ENCODE measurements around the gene ELMOD3.
"Not testable (repeated sequence)": the region's sequence is repeated elsewhere in the genome, so short reads cannot be mapped to it uniquely, and the experiment has no call there.

ELMOD3 gene

DNA sequence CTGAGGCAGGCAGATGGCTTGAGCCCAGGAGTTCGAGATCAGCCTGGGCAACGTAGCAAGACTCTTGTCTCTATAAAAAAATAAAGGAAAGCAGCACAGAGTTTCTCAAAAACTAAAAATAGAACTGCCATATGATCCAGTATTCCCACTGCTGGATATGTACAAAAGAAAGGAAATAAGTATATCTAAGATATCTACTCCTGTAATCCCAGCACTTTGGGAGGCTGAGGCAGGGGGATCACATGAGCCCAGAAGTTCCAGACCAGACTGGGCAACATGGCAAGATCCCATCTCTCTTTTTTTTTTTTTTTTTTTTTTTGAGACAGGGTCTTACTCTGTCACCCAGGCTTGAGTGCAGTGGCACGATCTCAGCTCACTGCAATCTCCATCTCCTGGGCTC lies 24.9 kb upstream of the ELMOD3 start:
- not testable (repeated sequence) for DNase-seq

DNA sequence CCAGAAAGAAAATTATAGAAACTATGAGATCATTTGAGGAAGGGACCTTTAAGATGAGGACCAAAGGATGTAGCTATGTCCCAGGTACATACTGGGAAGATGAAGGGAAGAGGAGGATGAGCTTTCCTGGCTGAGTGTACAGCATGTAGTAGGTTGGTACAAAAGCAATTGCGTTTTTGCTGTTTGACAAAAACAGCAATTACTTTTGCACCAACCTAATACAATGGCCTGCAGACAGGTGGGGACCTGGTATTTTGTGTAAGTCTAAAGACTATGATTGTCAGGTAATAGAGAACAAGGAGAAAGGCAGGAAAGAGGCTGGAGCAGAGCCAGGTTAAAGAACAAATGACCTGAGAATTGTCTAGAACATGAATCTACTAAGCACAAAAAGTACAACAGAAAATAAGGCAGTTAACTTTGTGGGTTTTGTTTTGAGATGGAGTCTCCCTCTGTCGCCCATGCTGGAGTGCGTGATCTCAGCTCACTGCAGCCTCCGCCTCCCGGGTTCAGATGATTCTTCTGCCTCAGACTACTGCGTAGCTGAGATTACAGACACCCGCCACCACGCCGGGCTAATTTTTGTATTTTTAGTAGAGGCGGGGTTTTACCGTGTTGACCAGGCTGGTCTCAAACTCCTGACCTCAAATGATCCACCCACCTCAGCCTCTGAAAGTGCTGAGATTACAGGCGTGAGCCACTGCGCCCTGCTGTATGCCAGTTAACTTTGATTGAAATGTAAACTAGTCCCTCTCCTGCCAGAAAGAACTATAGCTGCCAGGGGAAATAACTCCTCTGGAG lies 23.5 kb upstream of the ELMOD3 start:
- DNase-seq: no peak

DNA sequence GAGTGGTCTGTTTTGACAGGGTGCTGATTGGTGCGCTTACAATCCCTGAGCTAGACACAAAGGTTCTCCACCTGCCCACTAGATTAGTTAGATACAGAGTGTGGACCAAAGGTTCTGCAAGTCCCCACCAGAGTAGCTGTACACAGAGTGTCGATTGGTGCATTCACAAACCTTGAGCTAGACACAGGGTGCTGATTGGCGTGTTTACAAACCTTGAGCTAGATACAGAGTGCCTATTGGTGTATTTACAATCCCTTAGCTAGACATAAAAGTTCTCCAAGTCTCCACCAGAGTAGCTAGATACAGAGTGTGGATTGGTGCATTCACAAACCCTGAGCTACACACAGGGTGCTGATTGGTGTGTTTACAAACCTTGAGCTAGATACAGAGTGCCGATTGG lies 20.7 kb upstream of the ELMOD3 start:
- DNase-seq: not testable (repeated sequence)

DNA sequence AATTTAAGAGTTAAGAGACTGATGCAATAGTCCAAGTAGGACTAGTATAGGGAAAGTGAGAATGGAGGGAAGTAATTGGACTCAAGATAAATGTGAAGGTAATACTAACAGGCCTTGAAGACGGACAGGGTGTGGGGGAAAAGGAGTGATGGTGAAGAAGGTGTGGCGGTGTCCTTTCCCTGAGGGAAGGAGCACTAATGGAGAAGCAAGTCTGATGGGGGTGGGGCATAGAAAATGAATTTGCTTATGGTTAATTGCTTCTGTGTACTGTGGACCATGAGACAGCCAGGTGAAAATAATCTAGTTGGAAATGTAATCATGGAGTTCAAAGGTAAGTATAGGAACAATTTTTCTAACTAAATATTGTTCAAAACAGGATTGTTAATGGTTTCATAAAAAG lies 19.6 kb upstream of the ELMOD3 start:
- DNase-seq: no peak

DNA sequence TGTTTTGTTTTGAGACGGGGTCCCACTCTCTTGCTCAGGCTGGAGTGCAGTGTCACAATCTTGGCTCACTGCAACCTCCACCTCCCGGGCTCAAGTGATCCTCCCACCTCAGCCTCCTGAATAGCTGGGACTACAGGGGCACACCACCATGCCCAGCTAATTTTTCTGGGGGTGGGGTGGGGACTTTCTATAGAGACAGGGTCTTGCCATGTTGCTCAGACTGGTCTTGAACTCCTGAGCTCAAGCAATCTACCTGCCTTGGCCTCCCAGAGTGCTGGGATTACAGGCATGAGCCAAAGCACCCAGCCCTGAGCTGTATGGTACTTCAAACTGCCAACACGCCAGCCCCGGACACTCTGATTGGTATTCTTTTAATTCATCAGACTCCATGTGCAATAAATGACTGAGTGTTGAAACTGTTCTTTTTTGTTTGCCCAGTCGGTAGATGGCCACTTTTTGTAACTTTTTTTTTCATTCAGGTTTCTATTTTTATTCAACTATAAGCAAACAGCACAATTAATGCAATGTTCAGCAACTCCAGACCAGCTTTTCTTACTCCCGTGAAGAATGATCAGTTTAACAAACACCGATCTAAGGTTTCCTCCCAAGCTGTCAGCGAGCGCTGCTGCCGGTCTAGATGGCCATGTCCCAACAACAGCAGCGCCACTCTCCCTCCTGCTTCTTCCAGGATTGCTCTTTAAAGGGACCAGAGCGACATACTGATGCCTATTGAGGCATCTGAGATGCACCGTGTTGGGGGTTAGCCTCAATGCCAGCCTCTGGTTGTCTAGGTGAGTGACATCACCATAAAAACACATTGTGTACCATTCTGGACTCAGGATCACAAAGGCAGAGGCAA lies 14.3 kb upstream of the ELMOD3 start:
- DNase-seq: no peak

- no peak for DNase-seq
Measured at GRCh38 chr2:85341269-85342029, 13.1 kb upstream of the ELMOD3 start.

DNA sequence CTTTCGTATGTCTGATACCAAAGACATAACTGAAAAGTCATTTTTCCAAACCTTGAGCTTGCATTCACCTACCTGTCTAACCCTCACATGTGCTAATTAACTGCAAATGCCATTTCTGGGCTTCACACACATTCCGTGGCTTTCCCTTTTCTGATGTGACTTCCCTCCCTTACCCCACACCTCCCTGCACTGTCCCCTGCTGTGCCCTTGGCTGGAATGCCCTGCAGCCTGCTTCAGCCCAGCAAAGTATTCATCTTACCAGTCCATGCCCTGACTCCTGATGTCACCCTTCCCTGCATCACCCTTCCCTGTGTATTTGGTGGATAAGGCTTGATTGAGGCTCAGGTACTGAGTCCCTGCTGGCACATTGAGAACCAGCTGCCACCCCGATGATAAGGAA lies 12.4 kb upstream of the ELMOD3 start:
- no peak for DNase-seq

- not testable (repeated sequence) for DNase-seq
Measured at GRCh38 chr2:85343207-85343895, 11.2 kb upstream of the ELMOD3 start.

GRCh38 chr2:85344356-85344954 lies 10.1 kb upstream of the ELMOD3 start:
- no peak for DNase-seq

GRCh38 chr2:85347599-85347998 lies 7.0 kb upstream of the ELMOD3 start:
- no peak for DNase-seq

- DNase-seq: peak in 1 of 2 donors; percentile 4
Measured at GRCh38 chr2:85353876-85354285, 688 bp upstream of the ELMOD3 start.

DNA sequence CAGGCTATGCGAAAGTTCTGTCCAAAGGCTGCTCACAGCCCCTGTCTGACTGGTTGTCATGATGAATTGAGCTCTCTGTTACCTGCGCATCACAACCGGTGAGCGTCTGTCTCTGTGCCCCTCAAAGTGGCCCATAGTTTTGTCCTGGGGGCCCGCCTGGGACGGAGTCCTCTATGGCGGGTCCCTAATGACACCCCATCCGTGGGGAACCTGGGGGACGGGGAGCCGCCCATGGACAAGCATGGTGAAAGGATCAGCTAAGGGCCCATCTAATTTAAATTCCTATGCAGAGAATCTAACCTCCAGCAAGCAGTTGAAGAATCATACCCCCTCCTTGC lies 473 bp downstream of the ELMOD3 start:
- no peak for DNase-seq

GRCh38 chr2:85355521-85355920 lies 952 bp downstream of the ELMOD3 start:
- DNase-seq: no peak

- no peak for DNase-seq
Measured at GRCh38 chr2:85356186-85356585, 1.6 kb downstream of the ELMOD3 start.

DNA sequence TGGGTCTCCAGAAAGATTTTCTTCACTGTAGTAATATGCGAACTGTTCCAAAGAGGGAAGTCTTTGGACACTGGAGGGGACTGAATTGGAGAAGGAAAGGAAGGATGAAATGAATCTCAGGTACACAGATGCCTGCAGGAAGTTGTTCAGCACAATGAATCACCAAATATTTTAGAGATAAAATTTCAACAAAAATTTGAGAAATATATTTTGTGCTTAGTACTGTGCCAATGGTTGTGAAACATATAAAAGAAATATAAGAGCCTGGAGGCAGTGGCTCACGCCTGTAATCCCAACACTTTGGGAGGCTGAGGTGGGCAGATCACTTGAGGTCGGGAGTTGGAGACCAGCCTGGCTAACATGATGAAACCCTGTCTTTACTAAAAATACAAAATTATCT lies 3.2 kb downstream of the ELMOD3 start:
- DNase-seq: no peak

DNA sequence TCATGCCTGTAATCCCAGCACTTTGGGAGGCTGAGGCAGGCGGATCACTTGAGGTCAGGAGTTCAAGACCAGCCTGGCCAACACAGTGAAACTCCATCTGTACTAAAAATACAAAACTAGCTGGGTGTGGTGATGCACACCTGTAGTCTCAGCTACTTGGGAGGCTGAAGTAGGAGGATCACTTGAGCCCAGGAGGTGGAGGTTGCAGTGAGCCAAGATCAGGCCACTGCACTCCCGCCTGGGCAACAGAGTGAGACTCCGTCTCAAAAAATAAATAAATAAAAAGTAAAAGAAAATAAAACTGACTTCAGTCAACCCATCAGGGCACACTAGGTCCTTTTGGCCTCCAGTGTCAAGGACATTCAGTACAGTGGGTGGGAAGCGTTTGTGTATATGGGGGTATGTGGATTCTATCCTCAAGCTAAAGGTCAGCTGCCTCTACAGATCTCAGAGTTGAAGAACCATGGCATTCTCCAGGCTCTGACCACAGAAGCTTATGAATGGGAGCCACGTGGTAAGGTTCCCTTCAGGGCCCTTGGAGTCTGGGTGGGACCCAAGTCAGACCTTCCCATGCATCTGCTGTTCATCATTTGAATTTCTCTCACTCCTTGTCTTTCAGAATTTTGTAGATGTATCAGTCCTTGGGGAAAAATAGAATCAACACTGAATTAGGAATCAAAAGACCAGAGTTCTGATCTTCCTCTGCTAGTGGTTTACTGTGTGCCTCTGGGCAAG lies 8.3 kb downstream of the ELMOD3 start:
- DNase-seq: not testable (repeated sequence)

GRCh38 chr2:85367180-85367579 lies 12.6 kb downstream of the ELMOD3 start:
- DNase-seq: no peak

GRCh38 chr2:85368921-85369320 lies 14.4 kb downstream of the ELMOD3 start:
- no peak for DNase-seq

GRCh38 chr2:85369500-85369899 lies 14.9 kb downstream of the ELMOD3 start:
- DNase-seq: no peak

DNA sequence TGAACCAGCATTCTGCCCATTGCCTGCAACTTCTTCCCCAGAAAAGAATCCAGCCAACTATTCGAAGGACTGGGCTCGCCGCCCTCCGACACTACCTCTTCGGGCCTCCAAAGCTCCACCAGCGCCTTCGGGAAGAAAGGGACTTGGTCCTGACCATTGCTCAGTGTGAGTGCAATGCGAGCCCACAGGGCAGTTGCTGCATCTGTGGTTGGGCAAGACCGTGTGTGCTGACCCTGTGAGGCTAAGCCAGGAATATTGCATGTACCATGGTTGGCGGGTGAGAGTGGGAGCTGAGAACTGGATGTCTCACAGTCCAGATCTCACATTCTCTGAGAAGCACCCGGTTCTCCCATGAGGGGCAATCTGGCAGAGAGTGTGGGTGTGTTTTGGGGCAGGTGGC lies 16.5 kb downstream of the ELMOD3 start:
- DNase-seq: no peak

GRCh38 chr2:85376291-85377065 lies 21.9 kb downstream of the ELMOD3 start:
- DNase-seq: no peak

Data from CD4-positive, alpha-beta T cell treated with Interleukin-1 beta for 1 hour (primary cell).